ENCODE data around the gene CDR2L.
A peak's percentile ranks its signal among the peaks of the same experiment; 100 is the strongest.
"Not testable (repeated sequence)": the region's sequence is repeated elsewhere in the genome, so short reads cannot be mapped to it uniquely, and the experiment has no call there.

Gene CDR2L

GRCh38 chr17:74957935-74958740, 29.3 kb upstream of the CDR2L start:
- peak; percentile 78 for DNase-seq
- in situ Hi-C loops (cut with MboI; ENCODE audit: low pct_unique_long_range_greater_than_20kb, low sequenced_read_pairs) = no loop called here

DNA sequence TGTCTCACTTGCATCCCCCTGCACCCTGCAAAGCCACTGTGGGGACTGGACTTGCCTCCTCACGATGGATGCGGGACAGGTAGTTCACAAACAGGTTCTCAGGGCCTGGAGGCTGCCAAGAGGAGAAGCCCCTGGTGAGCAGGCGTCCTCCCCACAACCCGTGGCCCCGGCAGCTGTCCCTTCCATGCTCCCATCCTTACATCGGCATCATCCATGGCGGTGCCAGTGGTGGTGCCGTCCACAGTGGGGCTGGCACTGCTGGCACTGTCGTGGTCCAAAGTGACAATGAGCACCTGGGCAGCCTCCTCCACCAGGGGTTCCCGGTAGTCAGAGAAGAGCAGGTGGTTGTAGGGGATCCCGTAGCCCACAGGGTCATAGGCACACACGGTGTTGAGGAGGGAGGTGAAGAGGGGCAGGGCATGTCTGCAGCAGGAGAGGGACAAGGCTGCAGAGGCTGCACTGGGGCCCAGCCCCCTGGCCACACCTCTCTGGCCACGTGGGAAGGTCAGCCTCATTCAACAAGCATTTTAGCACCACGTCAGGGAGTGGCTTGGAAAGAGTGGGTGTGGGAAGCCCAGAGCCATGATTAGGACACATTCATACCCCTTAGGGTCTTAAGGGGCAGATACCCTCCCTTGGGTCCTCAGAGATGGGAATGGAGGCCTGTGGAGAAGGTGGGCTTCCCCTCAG, 27.5 kb upstream of the CDR2L start:
- DNase-seq = no peak
- in situ Hi-C loops (cut with MboI; ENCODE audit: low pct_unique_long_range_greater_than_20kb, low sequenced_read_pairs) = no loop called here

DNA sequence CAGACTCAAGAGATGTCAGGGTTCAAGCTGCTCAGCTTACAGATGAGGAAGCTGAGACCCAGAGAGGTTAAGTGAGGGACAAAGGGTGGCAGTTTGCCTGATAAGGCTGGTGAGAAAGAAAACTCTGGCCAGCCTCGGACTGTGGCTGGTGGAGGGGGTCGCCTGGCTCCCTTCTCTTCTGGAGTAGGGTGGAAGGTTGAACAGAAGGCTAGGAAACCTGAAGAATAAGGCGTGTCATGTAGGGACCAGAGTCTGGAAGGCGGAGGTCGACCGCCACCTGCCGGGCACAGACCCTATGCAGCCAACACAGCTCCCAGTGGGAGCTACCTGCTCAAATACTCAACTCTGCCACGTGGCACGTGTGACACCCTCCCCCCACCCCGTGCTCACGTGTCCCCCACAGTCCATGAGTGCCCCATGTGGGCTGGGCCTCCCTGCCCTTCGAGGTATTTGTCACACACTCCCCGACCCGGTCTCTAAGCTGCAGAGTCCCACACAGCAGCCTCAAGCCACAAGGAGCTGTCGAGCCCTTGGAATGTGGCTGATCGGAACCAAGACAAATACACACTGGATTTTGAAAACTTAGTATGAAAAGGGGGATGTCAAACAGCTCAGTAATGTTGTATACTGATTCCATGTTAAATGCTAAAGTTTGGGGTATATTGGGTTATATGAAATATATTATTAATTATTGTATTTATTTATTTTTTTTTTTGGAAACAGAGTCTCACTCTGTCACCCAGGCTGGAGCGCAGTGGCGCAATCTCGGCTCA, 26.7 kb upstream of the CDR2L start:
- peak; percentile 94 for DNase-seq
- in situ Hi-C loops (cut with MboI; ENCODE audit: low pct_unique_long_range_greater_than_20kb, low sequenced_read_pairs) = no loop called here

GRCh38 chr17:74961657-74962350, 25.6 kb upstream of the CDR2L start:
- peak; percentile 92 for DNase-seq
- in situ Hi-C loops (cut with MboI; ENCODE audit: low pct_unique_long_range_greater_than_20kb, low sequenced_read_pairs) = no loop called here

- DNase-seq = no peak
- in situ Hi-C loops (cut with MboI; ENCODE audit: low pct_unique_long_range_greater_than_20kb, low sequenced_read_pairs) = no loop called here
These were observed 24.6 kb upstream of the CDR2L start for GRCh38 chr17:74962622-74963394.

- no peak for DNase-seq
- in situ Hi-C loops (cut with MboI; ENCODE audit: low pct_unique_long_range_greater_than_20kb, low sequenced_read_pairs) = no loop called here
These were observed 23.8 kb upstream of the CDR2L start for GRCh38 chr17:74963656-74964055.

- DNase-seq = no peak
- in situ Hi-C loops (cut with MboI; ENCODE audit: low pct_unique_long_range_greater_than_20kb, low sequenced_read_pairs) = no loop called here
These were observed 23.1 kb upstream of the CDR2L start for GRCh38 chr17:74964246-74964761.

DNA sequence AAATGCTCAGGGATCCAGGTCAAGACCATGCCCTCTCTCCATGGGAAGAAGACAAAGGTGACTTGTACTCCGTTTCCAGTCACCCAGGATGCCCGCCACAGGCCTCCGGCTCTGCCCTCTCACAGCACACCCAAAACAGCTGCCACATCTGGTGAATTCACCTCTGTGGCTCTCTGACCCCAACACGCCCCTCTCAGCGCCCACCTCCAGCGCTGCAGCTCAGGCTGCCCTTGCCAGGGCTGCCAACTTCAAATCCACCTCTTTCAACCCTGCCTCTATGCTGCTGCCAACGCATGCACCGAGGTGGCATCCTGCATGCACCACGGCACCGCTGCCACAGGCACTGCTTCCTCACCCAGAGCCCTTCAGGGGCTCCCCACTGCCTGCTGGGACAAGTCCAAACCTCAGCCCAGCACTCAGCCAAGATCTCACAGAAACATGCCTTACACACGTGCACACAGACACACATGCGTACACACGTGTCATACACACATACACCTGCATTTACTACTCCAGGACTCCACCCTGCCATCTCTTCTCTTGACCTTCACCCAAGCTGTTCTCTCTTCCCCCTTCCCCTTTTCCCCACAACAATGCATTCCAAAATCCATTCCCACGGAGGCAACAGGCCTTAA, 22.3 kb upstream of the CDR2L start:
- no peak for DNase-seq
- in situ Hi-C loops (cut with MboI; ENCODE audit: low pct_unique_long_range_greater_than_20kb, low sequenced_read_pairs) = no loop called here

DNA sequence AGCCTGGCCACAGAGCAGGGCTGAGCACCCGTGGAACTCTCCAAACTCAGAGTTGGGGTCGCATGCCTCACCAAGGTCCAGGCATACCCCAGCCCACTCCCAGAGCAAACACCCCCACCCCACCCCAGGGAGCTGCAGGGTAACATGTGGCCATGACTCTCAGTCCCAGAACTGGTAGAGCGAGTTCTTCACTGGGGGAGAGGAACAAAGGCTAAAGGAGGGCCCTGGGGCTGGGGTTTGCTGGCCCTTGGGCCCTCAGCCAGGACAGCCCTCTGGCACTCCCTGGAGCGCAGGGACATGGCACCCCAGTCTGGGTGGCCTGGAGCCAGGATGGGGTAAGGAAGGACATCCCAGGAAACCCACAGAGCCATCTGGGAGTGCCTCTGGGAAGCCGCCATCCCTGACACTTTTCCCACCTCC, 19.1 kb upstream of the CDR2L start:
- in situ Hi-C loops (cut with MboI; ENCODE audit: low pct_unique_long_range_greater_than_20kb, low sequenced_read_pairs) = no loop called here
- DNase-seq = no peak

GRCh38 chr17:74969501-74969900, 17.9 kb upstream of the CDR2L start:
- DNase-seq; in situ Hi-C loops (cut with MboI; ENCODE audit: low pct_unique_long_range_greater_than_20kb, low sequenced_read_pairs): not testable (repeated sequence)

DNA sequence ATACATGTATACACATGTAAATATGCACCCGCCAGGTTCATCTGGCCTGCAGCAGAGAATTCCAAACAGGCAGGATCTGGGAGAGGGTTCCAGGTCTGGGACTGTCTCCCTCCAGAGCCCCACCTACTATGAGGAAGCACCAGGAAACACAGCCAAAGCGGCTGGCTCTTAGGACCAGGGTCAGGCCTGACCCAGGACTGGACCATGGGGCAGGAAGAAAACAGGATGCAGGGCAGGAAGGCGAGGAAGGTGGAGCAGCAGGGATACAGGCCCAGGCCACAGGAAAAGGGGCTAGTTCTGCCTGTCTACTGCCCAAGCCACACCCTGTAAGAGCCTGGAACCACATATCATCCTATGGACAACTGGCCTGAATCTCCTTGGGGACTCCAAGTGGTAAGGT, 17.0 kb upstream of the CDR2L start:
- DNase-seq = no peak
- in situ Hi-C loops (cut with MboI; ENCODE audit: low pct_unique_long_range_greater_than_20kb, low sequenced_read_pairs) = no loop called here

DNA sequence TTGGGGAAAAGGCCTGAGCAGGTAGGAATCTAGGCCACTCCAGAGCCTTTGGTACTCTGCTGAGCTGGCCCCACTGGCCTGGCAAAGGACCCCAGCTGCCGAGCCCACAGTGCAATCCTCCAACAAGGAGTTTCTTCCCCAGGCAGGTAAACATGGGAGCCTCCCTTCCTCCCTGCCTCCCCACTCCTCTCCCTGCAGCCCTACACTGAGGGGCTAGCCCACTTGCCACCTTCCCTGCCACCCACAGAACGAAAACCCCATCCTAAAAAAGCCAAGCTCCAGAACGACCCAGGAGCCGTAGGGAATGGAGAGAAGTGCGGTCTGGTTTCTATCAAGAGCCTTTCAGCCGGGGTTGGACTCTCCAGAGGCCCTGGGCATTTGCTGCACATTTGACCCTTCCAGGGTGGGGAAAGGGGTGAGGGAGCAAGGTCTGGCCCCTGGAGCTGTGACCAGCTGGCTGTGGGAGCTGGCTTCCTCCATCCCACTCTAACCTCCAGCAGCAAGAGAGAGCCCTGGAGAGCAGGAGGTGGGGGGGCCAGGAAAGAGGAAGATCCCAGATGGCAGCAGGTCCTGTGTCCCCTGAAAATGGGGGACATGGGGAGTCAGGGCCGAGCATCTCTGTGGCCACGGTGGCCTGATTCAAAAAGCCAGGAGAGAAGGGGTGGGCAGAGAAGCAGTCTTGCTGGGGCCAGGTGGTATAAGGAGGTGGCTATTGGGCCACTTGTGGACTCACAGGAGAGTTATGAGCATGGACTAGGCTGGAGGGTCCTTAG, 16.2 kb upstream of the CDR2L start:
- in situ Hi-C loops (cut with MboI; ENCODE audit: low pct_unique_long_range_greater_than_20kb, low sequenced_read_pairs) = no loop called here
- DNase-seq = no peak

DNA sequence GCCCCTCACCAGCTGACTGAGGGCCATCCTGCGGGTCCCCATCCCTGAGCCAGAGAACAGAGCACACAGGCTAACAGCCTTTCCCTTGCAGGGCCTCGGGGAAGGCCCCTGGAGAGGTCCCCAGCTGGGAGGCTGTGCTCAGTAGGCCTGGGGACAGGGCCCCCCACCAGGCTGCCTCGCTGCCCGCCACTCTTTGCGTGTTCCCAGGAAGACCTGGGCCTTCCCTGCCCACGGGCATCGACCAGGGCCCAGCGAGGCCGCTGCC, 15.7 kb upstream of the CDR2L start:
- in situ Hi-C loops (cut with MboI; ENCODE audit: low pct_unique_long_range_greater_than_20kb, low sequenced_read_pairs) = no loop called here

GRCh38 chr17:74972107-74972972, 15.1 kb upstream of the CDR2L start, which contains the start of gene HID1:
HID1 (minus strand) TSS chr17:74972759; CDS start chr17:74972656, 103 bp downstream.
- peak; percentile 33 for DNase-seq
- in situ Hi-C loops (cut with MboI; ENCODE audit: low pct_unique_long_range_greater_than_20kb, low sequenced_read_pairs) = no loop called here

More for the DNA sequence above, 15.7 kb upstream of the CDR2L start:
- no peak for DNase-seq

DNA sequence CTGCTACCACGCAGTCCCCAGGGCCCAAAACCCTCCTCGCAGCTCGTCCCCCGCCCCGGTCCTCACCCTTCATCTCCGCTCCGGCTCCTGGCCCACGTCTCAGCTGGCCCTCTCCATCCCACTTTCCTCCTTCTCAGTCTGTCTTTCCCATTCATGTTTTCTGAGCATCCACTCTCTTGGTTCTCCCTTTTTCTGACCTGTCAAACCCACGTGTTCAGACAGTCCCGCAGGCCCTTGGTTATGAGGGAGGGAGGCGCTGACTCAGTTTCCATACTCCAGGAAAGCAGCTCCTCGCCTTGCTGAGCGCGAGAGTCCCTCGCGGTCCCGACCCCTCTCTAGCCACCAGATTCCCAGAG, 14.5 kb upstream of the CDR2L start:
- in situ Hi-C loops (cut with MboI; ENCODE audit: low pct_unique_long_range_greater_than_20kb, low sequenced_read_pairs) = no loop called here

DNA sequence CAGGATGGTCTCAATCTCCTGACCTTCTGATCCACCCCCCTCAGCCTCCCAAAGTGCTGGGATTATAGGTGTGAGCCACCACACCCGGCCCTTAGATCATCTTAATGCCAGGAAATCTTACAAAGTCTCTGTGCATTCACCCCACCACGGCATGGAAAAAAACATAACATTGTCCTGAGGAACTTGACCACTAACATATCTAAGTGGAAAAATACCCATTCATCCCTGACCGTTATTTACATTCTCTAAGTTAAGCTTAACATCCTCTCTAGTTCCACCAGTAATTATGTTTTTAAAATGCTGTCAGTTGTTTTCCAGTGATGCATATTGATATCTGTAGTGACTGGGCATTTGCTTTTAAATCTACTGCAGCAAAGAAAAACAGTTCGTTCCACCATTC, 11.5 kb upstream of the CDR2L start:
- in situ Hi-C loops (cut with MboI; ENCODE audit: low pct_unique_long_range_greater_than_20kb, low sequenced_read_pairs) = no loop called here
- no peak for DNase-seq

More for the DNA sequence above, 14.5 kb upstream of the CDR2L start:
- no peak for DNase-seq

- in situ Hi-C loops (cut with MboI; ENCODE audit: low pct_unique_long_range_greater_than_20kb, low sequenced_read_pairs) = no loop called here
These were observed 9.6 kb upstream of the CDR2L start for GRCh38 chr17:74977802-74978201.

More at GRCh38 chr17:74977802-74978201, 9.6 kb upstream of the CDR2L start:
- no peak for DNase-seq

Measured in KBM-7 (cell line).